IPS DF 6.9 (cell line): Measurements from ENCODE around the gene MEG3.

Experiments used
- DNase-seq: peaks from one replicate; pipeline ENCODE4 v3.0.0-alpha.2; 2013; ENCODE audit warnings: low read depth, low spot score
- H3K27ac ChIP-seq: one replicate; pipeline ENCODE4 v1.5.1; 2013; ENCODE audit warnings: low read length, control low read depth
- H3K27me3 ChIP-seq: 2 replicates; pipeline ENCODE4 v1.6.1; 2013; ENCODE audit warnings: mild to moderate bottlenecking, low read length; ENCODE audit not compliant: control insufficient read depth, insufficient read depth
- H3K36me3 ChIP-seq: 2 replicates; pipeline ENCODE4 v1.6.1; 2013; ENCODE audit warnings: low read length; ENCODE audit not compliant: control insufficient read depth, insufficient read depth
- H3K4me1 ChIP-seq: 2 replicates; pipeline ENCODE4 v1.6.1; 2013; ENCODE audit warnings: low read length; ENCODE audit not compliant: control insufficient read depth, insufficient read depth
- H3K4me3 ChIP-seq: 2 replicates; pipeline ENCODE4 v1.5.1; 2013; ENCODE audit warnings: mild to moderate bottlenecking, low read length
- H3K9me3 ChIP-seq: 2 replicates; pipeline ENCODE4 v1.6.1; 2013; ENCODE audit warnings: low read length, inconsistent platforms; ENCODE audit not compliant: control insufficient read depth, insufficient read depth
- WGBS: extraction: QIAGEN DNeasy Blood & Tissue Kit; methylation state at CpG from one replicate; pipeline ENCODE4 v1.1.7; 2013; ENCODE audit warnings: mixed read lengths, missing lambda C conversion rate; ENCODE audit not compliant: insufficient read length, insufficient coverage; 5-methylcytosine and 5-hydroxymethylcytosine counted together

MEG3 gene

GRCh38 chr14:100840286-100841065 lies 14.6 kb downstream of the MEG3 start:
- H3K4me1 ChIP-seq = peaks cover 11% of the 10 kb centered on the region
- H3K36me3 ChIP-seq = no peaks in the 10 kb centered on the region
- no CpG with 5 or more reads among the region's 21 CpGs for WGBS
- H3K9me3 ChIP-seq = no peaks in the 10 kb centered on the region
- H3K27me3 ChIP-seq = no peaks in the 10 kb centered on the region
- no peak overlapping the region for H3K4me3 ChIP-seq
- no peak overlapping the region for H3K27ac ChIP-seq
- no peak for DNase-seq

GRCh38 chr14:100841066-100841760 lies 15.3 kb downstream of the MEG3 start:
- no peak for DNase-seq
- no peak overlapping the region for H3K4me3 ChIP-seq
- no peaks in the 10 kb centered on the region for H3K27me3 ChIP-seq
- WGBS = no CpG with 5 or more reads among the region's 21 CpGs
- no peaks in the 10 kb centered on the region for H3K36me3 ChIP-seq
- H3K27ac ChIP-seq = no peak overlapping the region
- H3K4me1 ChIP-seq = peaks cover 11% of the 10 kb centered on the region
- no peaks in the 10 kb centered on the region for H3K9me3 ChIP-seq

- no peak overlapping the region for H3K27ac ChIP-seq
- no CpG with 5 or more reads among the region's 15 CpGs for WGBS
These were observed 16.0 kb downstream of the MEG3 start for GRCh38 chr14:100841761-100842403.

GRCh38 chr14:100842799-100843198 lies 16.9 kb downstream of the MEG3 start:
- no peaks in the 10 kb centered on the region for H3K9me3 ChIP-seq
- WGBS = no CpG with 5 or more reads among the region's 8 CpGs
- H3K4me3 ChIP-seq = no peak overlapping the region
- H3K4me1 ChIP-seq = peaks cover 11% of the 10 kb centered on the region
- H3K27me3 ChIP-seq = no peaks in the 10 kb centered on the region
- no peaks in the 10 kb centered on the region for H3K36me3 ChIP-seq
- H3K27ac ChIP-seq = no peak overlapping the region
- DNase-seq = no peak

More at GRCh38 chr14:100841761-100842403, 16.0 kb downstream of the MEG3 start:
- no peak for DNase-seq
- Histone ChIP-seq H3K9me3 (no peaks in the 10 kb centered on the region), H3K4me1 (peaks cover 11% of the 10 kb centered on the region), H3K36me3 (no peaks in the 10 kb centered on the region), H3K27me3 (no peaks in the 10 kb centered on the region), H3K4me3 (no peak overlapping the region)

GRCh38 chr14:100844082-100844408 lies 18.1 kb downstream of the MEG3 start:
- H3K27me3 ChIP-seq = no peaks in the 10 kb centered on the region
- H3K4me3 ChIP-seq = no peak overlapping the region
- no peaks in the 10 kb centered on the region for H3K36me3 ChIP-seq
- H3K9me3 ChIP-seq = no peaks in the 10 kb centered on the region
- H3K27ac ChIP-seq = no peak overlapping the region
- no peak for DNase-seq
- WGBS = no CpG with 5 or more reads among the region's 4 CpGs
- H3K4me1 ChIP-seq = peaks cover 8% of the 10 kb centered on the region

GRCh38 chr14:100844421-100844820 lies 18.5 kb downstream of the MEG3 start:
- Histone ChIP-seq H3K4me1 (peaks cover 8% of the 10 kb centered on the region), H3K36me3 (no peaks in the 10 kb centered on the region), H3K27me3 (no peaks in the 10 kb centered on the region), H3K27ac (no peak overlapping the region), H3K9me3 (no peaks in the 10 kb centered on the region), H3K4me3 (no peak overlapping the region)
- no CpG with 5 or more reads among the region's 9 CpGs for WGBS
- no peak for DNase-seq

GRCh38 chr14:100844846-100845245 lies 18.9 kb downstream of the MEG3 start:
- H3K9me3 ChIP-seq = no peaks in the 10 kb centered on the region
- no peak for DNase-seq
- peaks cover 6% of the 10 kb centered on the region for H3K4me1 ChIP-seq
- H3K27me3 ChIP-seq = no peaks in the 10 kb centered on the region
- H3K4me3 ChIP-seq = no peak overlapping the region
- H3K36me3 ChIP-seq = no peaks in the 10 kb centered on the region
- no CpG with 5 or more reads among the region's 13 CpGs for WGBS
- H3K27ac ChIP-seq = no peak overlapping the region

GRCh38 chr14:100845341-100845740 lies 19.4 kb downstream of the MEG3 start:
- WGBS = no CpG with 5 or more reads among the region's 17 CpGs
- H3K4me3 ChIP-seq = no peak overlapping the region
- no peaks in the 10 kb centered on the region for H3K27me3 ChIP-seq
- DNase-seq = no peak
- no peaks in the 10 kb centered on the region for H3K9me3 ChIP-seq
- H3K4me1 ChIP-seq = peaks cover 3% of the 10 kb centered on the region
- H3K27ac ChIP-seq = no peak overlapping the region
- H3K36me3 ChIP-seq = no peaks in the 10 kb centered on the region

- no peaks in the 10 kb centered on the region for H3K27me3 ChIP-seq
- H3K4me1 ChIP-seq = no peaks in the 10 kb centered on the region; the same call in 1 of the 2 replicates
- no peak overlapping the region for H3K27ac ChIP-seq
- H3K36me3 ChIP-seq = no peaks in the 10 kb centered on the region
- no peak for DNase-seq
- no CpG with 5 or more reads among the region's 8 CpGs for WGBS
- no peak overlapping the region for H3K4me3 ChIP-seq
- H3K9me3 ChIP-seq = no peaks in the 10 kb centered on the region
These were observed 20.5 kb downstream of the MEG3 start for GRCh38 chr14:100846309-100846859.

- Histone ChIP-seq H3K4me1 (no peaks in the 10 kb centered on the region; the same call in 1 of the 2 replicates), H3K27ac (no peak overlapping the region), H3K9me3 (no peaks in the 10 kb centered on the region), H3K27me3 (no peaks in the 10 kb centered on the region), H3K36me3 (no peaks in the 10 kb centered on the region), H3K4me3 (no peak overlapping the region)
- no peak for DNase-seq
- WGBS = no CpG with 5 or more reads among the region's 8 CpGs
These were observed 23.3 kb downstream of the MEG3 start for GRCh38 chr14:100849115-100849781.
